Nucleus accumbens (tissue), 56 donors: Measurements from ENCODE around the gene GPR176.
A peak's percentile ranks its signal among the peaks of the same experiment; 100 is the strongest.
"Not testable (repeated sequence)": the region's sequence is repeated elsewhere in the genome, so short reads cannot be mapped to it uniquely, and the experiment has no call there.

Source experiments
- DNase-seq, 56 donors: peaks; one replicate each; lab custom pipeline; 2025; lab: John Stamatoyannopoulos, UW

The GPR176 gene

DNA sequence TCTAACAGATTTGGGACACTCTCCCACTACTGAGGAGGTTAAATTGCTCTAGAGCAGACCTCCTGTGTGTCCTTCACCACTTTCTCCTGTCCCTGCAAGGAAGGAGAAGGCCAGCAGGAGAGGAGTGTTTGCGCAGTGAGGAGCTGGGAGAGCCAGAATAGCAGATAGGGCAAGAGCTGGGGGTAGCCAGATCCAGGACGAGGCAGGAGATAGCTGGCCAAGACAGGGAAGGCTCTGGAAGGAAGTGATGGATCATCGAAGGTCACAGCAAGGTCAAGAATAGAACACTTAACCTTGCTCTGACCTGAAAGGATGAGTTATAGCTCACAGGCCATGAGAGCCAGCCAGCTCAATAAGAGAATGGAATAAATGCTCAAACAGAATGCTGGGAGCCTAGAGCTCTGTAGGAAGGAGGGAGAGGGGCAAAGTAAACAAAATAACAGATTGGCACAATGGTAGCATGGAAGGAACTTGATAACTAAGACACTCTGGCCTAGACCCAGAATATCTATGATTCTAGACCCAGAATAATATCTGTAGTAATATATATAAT lies 99.9 kb downstream of the GPR176 start:
- DNase-seq = no peak

DNA sequence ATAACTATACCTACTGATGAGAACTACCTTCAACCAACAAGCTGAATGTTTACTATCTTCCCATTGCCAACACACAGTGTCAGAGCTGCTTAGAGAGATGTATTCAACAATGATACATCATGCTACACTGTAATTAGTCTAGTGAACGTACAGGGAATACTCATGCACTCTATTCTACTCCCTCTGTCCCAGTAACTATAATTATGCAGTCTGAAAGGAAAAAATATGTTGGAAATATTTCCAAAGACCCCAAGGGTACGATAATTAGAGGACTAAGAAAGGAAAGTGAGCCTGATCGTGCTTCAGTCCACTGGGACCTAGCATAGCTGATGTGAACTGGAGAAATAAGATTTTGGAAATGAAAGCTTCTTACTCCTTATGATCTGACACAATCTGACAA lies 100.5 kb downstream of the GPR176 start:
- no peak for DNase-seq

- DNase-seq = no peak
Observed at GRCh38 chr15:39817892-39818291, 102.2 kb downstream of the GPR176 start.

DNA sequence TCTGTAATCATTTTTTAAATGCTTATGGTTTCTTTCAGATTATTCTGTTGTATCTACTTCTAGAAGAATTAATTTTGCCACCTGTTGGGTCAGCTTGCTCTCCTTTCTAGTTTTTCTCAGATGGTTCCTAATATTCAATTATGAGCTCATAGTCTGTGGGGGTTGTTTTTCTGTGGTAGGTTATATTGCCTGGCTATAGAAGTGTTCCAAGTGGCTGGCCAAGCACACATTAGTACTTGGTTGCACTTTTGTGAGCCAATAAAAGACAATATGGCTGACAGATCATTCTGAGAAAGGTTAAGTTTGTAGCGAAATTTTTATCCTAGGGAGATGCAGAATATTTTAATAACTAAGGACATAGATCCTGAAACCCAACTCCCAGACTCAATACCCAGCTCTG lies 105.6 kb downstream of the GPR176 start:
- DNase-seq = no peak

- DNase-seq = not testable (repeated sequence)
Observed at GRCh38 chr15:39812651-39813050, 107.4 kb downstream of the GPR176 start.

DNA sequence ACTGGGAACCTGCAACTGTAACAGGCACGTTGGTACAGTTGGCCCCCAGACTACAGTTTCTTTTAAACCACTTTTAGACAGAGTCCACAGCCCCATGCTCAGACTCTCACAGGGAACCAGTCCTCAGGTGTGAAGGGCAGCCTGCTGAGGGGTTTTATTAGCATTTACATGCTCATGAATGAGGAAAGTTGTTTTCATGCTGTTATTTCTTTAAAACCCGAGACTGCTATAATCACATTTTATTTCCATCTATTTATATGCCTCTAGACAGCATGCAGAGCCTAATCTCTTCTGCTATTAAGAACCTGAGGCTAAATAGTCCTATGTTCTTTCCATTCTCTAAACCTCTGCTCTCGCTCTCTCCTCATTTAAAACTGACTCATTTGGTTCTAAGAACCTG lies 111.2 kb downstream of the GPR176 start:
- no peak for DNase-seq

DNA sequence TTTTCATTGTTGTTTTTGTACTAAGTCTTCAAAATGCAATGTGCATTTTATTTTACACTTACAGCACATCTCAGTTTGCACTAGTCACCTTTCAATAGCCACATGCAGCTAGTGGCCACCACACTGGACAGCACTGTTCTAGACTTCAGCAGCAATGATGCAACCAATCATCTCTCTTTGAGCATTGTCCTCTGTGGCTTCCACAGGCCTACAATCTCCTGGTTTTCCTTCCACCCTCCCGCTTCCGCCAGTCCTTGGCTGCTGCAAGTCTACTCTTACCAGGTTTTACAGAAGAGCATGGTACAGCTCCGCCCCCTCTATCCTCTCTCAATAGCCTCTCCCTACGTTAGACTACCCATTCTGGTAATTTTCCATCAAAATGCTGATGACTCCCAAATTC lies 112.3 kb downstream of the GPR176 start:
- no peak for DNase-seq

- no peak for DNase-seq
Observed at GRCh38 chr15:39804026-39804425, 116.0 kb downstream of the GPR176 start.

- DNase-seq = no peak
Observed at GRCh38 chr15:39803016-39803415, 117.0 kb downstream of the GPR176 start.

DNA sequence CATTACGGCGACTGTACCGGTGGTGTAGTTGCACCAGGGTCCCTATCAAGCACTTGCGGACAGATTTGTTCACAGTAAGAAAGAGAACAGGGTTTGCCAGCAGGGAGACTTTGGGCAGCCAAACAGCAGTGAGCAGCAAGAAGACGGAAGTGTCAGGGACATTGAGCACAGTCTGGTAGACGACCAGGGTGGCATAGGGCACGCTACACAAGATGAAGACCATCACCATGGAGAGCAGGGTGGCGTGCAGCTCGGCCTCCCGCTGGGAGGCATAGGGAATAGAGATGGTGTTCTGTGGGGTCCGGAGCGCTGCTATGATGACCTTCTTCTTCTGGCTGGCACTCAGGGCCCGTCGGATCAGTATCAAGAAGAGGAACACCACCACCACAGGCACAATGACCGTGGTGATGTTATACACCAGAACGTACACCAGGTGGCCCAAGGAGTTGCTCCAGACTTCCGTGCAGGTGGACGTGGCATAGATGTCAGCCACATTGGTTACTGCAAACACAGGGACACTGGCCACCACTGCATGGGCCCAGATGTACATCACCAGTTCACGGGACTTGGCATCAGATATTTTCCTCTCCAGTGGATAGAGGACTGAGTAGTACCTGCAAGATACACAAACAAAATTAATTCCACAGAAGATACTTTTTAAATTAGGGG lies 118.3 kb downstream of the GPR176 start:
- DNase-seq = peak in 3 of 56 donors; percentile 5 to 19 (median 12)

DNA sequence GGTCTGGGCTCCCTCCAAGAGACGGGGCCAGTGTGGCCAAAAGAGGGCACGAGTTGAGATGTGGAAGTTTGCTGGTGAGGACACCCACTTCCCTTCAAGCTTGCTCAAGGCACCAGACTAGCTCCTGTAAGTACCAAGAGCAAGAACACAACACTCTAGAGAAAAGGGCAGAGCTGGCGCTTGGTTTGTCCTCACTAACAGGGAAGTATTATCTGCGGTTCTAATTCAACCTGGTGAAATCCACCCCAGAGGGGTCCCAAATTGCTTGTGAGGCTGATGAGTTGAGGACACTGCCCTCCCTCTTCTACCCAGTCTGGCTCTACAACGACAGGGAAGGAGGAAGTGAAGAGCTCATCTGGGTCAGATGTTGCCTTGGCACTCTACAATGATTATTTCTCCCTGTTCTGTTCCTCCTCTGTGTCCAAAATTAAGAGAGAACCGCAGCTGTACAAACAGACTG lies 120.5 kb downstream of the GPR176 start:
- peak in 3 of 56 donors; percentile 7 to 25 (median 10) for DNase-seq

- no peak for DNase-seq
Observed at GRCh38 chr15:39798382-39798781, 121.7 kb downstream of the GPR176 start.

DNA sequence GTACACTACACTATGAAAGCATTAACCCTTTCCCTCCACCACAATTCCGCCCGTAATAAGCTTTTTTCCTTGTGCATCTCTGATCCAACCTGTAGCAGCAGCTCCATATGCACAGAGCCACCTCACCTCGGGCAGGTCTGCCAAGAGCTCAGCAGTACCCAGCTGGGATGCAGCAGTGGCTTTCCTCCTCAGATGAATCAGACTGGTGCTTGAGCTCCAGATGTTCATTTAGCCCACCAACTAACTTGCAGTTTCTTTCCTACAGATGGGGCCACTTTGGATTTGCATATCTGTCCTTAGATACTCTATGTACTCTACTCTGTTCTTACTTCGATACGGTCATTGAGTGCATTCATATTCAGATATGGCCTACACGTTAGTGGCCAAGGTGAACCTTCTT lies 122.7 kb downstream of the GPR176 start:
- no peak for DNase-seq

- DNase-seq = no peak
Observed at GRCh38 chr15:39796601-39797000, 123.5 kb downstream of the GPR176 start.

GRCh38 chr15:39795486-39795885 lies 124.6 kb downstream of the GPR176 start:
- DNase-seq = no peak

GRCh38 chr15:39794954-39795353 lies 125.1 kb downstream of the GPR176 start:
- no peak for DNase-seq

- no peak for DNase-seq
Observed at GRCh38 chr15:39793923-39794322, 126.1 kb downstream of the GPR176 start.

DNA sequence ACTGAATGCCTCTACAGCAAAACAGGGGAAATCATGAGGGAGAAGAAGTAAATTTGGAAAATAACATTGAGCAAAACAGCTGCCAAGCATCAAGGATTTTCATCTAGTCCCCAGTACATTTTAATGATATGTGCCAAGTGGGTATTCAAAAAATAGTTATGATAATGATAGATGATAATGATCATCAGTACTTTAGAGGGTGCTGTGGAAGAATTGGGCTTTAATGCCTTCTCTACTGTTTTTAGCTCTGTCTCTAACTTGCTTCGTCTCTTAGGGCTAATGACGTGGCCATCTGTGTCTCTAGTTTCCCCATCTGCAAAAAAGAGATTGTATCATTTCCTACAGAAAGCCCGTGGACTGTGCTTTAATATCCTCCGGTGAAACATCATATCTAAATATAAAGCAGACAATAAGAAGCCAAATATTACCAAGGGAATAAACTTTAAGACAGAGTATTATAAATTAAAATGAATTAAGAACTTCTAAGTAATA lies 127.2 kb downstream of the GPR176 start:
- no peak for DNase-seq

- DNase-seq = no peak
Observed at GRCh38 chr15:39792025-39792843, 127.8 kb downstream of the GPR176 start.

DNA sequence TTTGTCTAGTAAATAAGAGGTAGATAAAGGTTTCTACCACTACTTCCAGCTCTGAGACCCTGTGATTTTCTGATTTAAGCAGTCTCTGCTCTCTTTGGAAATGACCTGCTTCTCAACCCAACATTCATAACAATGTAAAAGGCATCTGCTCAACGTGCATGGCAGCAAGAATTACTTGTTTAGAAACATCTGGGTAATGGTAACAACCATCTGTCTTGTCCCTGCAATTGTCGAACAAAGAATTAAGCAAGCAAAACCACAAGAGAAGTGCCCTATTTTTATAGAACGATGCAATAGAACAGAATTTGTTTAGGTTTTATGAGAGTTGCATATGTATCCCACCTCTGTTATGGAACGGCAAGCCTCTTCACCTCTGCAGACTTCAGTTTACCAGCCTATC lies 130.3 kb downstream of the GPR176 start:
- no peak for DNase-seq

DNA sequence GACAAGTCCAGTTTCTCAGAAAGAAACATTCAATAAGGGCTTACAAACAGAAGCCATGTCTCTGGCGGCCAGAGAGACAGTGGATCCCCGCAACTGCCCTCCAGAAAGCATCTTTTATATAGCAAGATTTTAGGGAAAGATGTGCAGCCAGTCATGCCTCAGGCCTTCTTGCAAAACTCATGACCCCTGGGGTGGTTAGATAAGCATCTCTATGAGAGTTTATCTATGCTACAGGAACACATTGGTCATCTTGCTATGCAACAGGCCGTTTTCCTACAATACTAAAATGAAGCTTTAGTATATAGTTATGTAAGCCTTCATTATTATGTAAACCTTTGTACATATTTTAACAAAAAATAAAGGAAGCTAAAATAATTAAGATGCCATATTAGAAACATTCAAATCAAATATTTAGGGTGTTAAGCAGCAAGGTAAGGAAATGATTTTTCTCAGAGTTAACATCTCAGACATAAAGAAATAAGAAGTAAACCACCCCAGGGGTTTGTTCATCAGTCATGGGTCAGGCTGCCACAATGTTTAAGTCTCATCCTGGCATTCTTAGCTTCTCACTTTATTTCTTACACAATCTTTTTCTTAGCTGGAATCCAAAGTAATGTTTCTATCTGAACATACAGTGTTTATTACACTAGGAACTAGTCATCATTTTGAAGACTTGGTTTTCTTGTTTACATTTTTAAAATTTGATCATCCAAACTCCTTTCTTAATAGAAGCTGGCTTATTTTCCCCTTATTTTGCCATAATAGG lies 131.1 kb downstream of the GPR176 start:
- DNase-seq = no peak
